Liver (tissue), 9 donors: ENCODE results near the gene GCNT3. TPM values are rescaled to one million over a fixed set of nuclear protein-coding genes. Genes with fewer than 3 reads are reported as not detected.

Source experiments
- DNase-seq: peaks from one replicate; pipeline ENCODE4 v3.0.0-alpha.2; 2017; ENCODE audit warnings: low spot score
- H3K27ac ChIP-seq, 2 donors: one replicate each; pipeline ENCODE4 v1.7.0; 2013; ENCODE audit warnings: inconsistent platforms in 2 of 2, low read length in 2 of 2, control low read depth in 1 of 2, low read depth in 1 of 2, mild to moderate bottlenecking in 1 of 2
- H3K27me3 ChIP-seq, 4 donors: one replicate each; pipeline versions ENCODE4 v1.6.1 to v1.7.0; 2013; ENCODE audit warnings: low read length in 3 of 4, inconsistent platforms in 1 of 4, mild to moderate bottlenecking in 1 of 4, moderate library complexity in 1 of 4; ENCODE audit not compliant: control insufficient read depth in 4 of 4, insufficient read depth in 4 of 4
- H3K36me3 ChIP-seq, 4 donors: one replicate each; pipeline versions ENCODE4 v1.6.1 to v1.7.0; 2013; ENCODE audit warnings: low read length in 3 of 4, mild to moderate bottlenecking in 3 of 4, low read depth in 1 of 4, moderate library complexity in 1 of 4; ENCODE audit not compliant: control insufficient read depth in 4 of 4, insufficient read depth in 3 of 4
- H3K4me1 ChIP-seq, 4 donors: one replicate each; pipeline versions ENCODE4 v1.6.1 to v1.7.0; 2013; ENCODE audit warnings: low read length in 3 of 4, mild to moderate bottlenecking in 3 of 4, moderate library complexity in 1 of 4; ENCODE audit not compliant: control insufficient read depth in 4 of 4, insufficient read depth in 4 of 4
- H3K4me3 ChIP-seq, 3 donors: one replicate each; pipeline versions ENCODE4 v1.6.1 to v1.7.0; 2013; ENCODE audit warnings: low read length in 3 of 3, control low read depth in 1 of 3, low read depth in 1 of 3, mild to moderate bottlenecking in 1 of 3
- H3K9ac ChIP-seq, 2 donors: one replicate each; pipeline ENCODE4 v1.7.0; 2013; ENCODE audit warnings: low read length in 2 of 2, mild to moderate bottlenecking in 2 of 2, moderate library complexity in 2 of 2, control low read depth in 1 of 2, low read depth in 1 of 2
- H3K9me3 ChIP-seq, 4 donors: one replicate each; pipeline versions ENCODE4 v1.6.1 to v1.7.0; 2013; ENCODE audit warnings: low read length in 3 of 4; ENCODE audit not compliant: control insufficient read depth in 4 of 4
- EGR1 ChIP-seq, 2 donors: IDR thresholded peaks; 2 replicates each; pipeline ENCODE4 v1.6.1; 2016 to 2018; ENCODE audit warnings: antibody characterized with exemption in 2 of 2, low read depth in 2 of 2
- FOXA1 ChIP-seq: IDR thresholded peaks from 2 replicates; pipeline ENCODE4 v1.6.1; 2016; ENCODE audit warnings: antibody characterized with exemption
- FOXA2 ChIP-seq: IDR thresholded peaks from 2 replicates; pipeline ENCODE4 v1.6.1; 2016; ENCODE audit warnings: antibody characterized with exemption
- GABPA ChIP-seq, 2 donors: IDR thresholded peaks in 1 of 2; conservative IDR thresholded peaks in 1 of 2; 2 replicates each; pipeline ENCODE4 v1.6.1; 2016; ENCODE audit warnings: antibody characterized with exemption in 2 of 2, mild to moderate bottlenecking in 1 of 2, moderate library complexity in 1 of 2
- HNF4A ChIP-seq, 2 donors: conservative IDR thresholded peaks; 2 replicates each; pipeline ENCODE4 v1.6.1; 2016; ENCODE audit warnings: antibody characterized with exemption in 2 of 2, mild to moderate bottlenecking in 2 of 2
- HNF4G ChIP-seq: IDR thresholded peaks from 2 replicates; pipeline ENCODE4 v1.6.1; 2016; ENCODE audit warnings: antibody characterized with exemption
- JUND ChIP-seq, 2 donors: IDR thresholded peaks; 2 replicates each; pipeline ENCODE4 v1.6.1; 2016; ENCODE audit warnings: antibody characterized with exemption in 2 of 2
- NR2F2 ChIP-seq: IDR thresholded peaks from 2 replicates; pipeline ENCODE4 v1.6.1; 2016; ENCODE audit warnings: antibody characterized with exemption
- RAD21 ChIP-seq, 2 donors: IDR thresholded peaks; 2 replicates each; pipeline ENCODE4 v1.6.1; 2016; ENCODE audit warnings: antibody characterized with exemption in 2 of 2, mild to moderate bottlenecking in 2 of 2
- RXRA ChIP-seq, 2 donors: IDR thresholded peaks; 2 replicates each; pipeline ENCODE4 v1.6.1; 2017 to 2018; ENCODE audit warnings: antibody characterized with exemption in 2 of 2, mild to moderate bottlenecking in 1 of 2
- SP1 ChIP-seq: IDR thresholded peaks from 2 replicates; pipeline ENCODE4 v1.6.1; 2018; ENCODE audit warnings: antibody characterized with exemption, mild to moderate bottlenecking
- TAF1 ChIP-seq: conservative IDR thresholded peaks from 2 replicates; pipeline ENCODE4 v1.6.1; 2016; ENCODE audit warnings: antibody characterized with exemption, mild to moderate bottlenecking
- YY1 ChIP-seq: IDR thresholded peaks from 2 replicates; pipeline ENCODE4 v1.6.1; 2016; ENCODE audit warnings: antibody characterized with exemption, mild to moderate bottlenecking
- WGBS: extraction: QIAGEN DNeasy Blood & Tissue Kit; methylation state at CpG from one replicate; pipeline ENCODE4 v1.1.7; 2013; 5-methylcytosine and 5-hydroxymethylcytosine counted together
- polyA plus RNA-seq, 2 donors: library from polyadenylated mRNA; stranded (reverse) in 1 of 2; unstranded in 1 of 2; fragments of 200-250 nt in 1 of 2; fragments of >200 nt in 1 of 2; fragmentation: Nextera tagmentation in 1 of 2; extraction: Ambion mirVana in 1 of 2; gene quantifications; one replicate each; pipeline versions ENCODE4 v1.2.1 to v1.2.3, GENCODE V29; 2013 to 2015
- total RNA-seq, 2 donors: library from RNA; depleted of rRNA; stranded (reverse); fragments of >200 nt; gene quantifications; one replicate each; pipeline ENCODE4 v1.2.3, GENCODE V29; 2014
- TF ChIP-seq, protein P1 (sequence below): IDR thresholded peaks from 2 replicates; pipeline ENCODE4 v1.6.1; 2016; ENCODE audit warnings: antibody characterized with exemption
- TF ChIP-seq, protein P2 (sequence below): IDR thresholded peaks from 2 replicates; pipeline ENCODE4 v1.6.1; 2016; ENCODE audit warnings: antibody characterized with exemption, mild to moderate bottlenecking
- TF ChIP-seq, protein P3 (sequence below): IDR thresholded peaks from 2 replicates; pipeline ENCODE4 v1.6.1; 2016; ENCODE audit warnings: antibody characterized with exemption
- TF ChIP-seq, protein P4 (sequence below): fragments of 150-350 bp; IDR thresholded peaks from 2 replicates; pipeline ENCODE4 v1.5.1; 2017; ENCODE audit warnings: improper control_type of control experiment, low read depth, low read length; ENCODE audit not compliant: missing input control
- TF ChIP-seq, protein P5 (sequence below): IDR thresholded peaks from 2 replicates; pipeline ENCODE4 v1.6.1; 2016; ENCODE audit warnings: antibody characterized with exemption
- donor health status: healthy.
- donor health status: healthy.
- donor health status: healthy.
- donor health status: healthy.
- donor health status: healthy.

Gene GCNT3
- total RNA-seq (under 1 TPM in 1 of 2 donors, not detected in 1; 0.37 TPM), polyA plus RNA-seq (under 1 TPM in 1 of 2 donors, not detected in 1; 0.14 TPM)

- H3K27me3 ChIP-seq = no peaks in the 10 kb centered on the region
- WGBS = 61% methylated on average over 8 of the region's 8 CpGs
- no peaks in the 10 kb centered on the region for H3K9me3 ChIP-seq
- DNase-seq = no peak
- peak within 1 kb of the TSS in 1 of 2 donors; percentile 44 for H3K9ac ChIP-seq
- H3K4me1 ChIP-seq = peaks cover 0 to 3% (median 1%) of the 10 kb centered on the region in 4 donors
- no peaks in the 10 kb centered on the region for H3K36me3 ChIP-seq
- H3K4me3 ChIP-seq = no peak within 1 kb of the TSS
- TF ChIP-seq EGR1 (IDR thresholded peaks at IDR 0.05; ENCODE audit: low read depth in 2 of 2) = no peak
- no peak for TF ChIP-seq RXRA (IDR thresholded peaks at IDR 0.05)
- TF ChIP-seq FOXA1 = no peak
- TF ChIP-seq HNF4G = no peak
- peak in 1 of 2 donors; percentile 33 for TF ChIP-seq JUND (IDR thresholded peaks at IDR 0.05)
- no peak for TF ChIP-seq GABPA (IDR thresholded peaks at IDR 0.05 in 1 of 2, conservative IDR thresholded peaks at IDR 0.05 in 1 of 2)
- no peak for TF ChIP-seq NR2F2
- TF ChIP-seq RAD21 (IDR thresholded peaks at IDR 0.05) = no peak
- TF ChIP-seq, protein P1, sequence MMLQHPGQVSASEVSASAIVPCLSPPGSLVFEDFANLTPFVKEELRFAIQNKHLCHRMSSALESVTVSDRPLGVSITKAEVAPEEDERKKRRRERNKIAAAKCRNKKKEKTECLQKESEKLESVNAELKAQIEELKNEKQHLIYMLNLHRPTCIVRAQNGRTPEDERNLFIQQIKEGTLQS = no peak
- TF ChIP-seq HNF4A (conservative IDR thresholded peaks at IDR 0.05) = peak in 1 of 2 donors; percentile 40
- no peak for TF ChIP-seq TAF1
- TF ChIP-seq YY1 = no peak
- TF ChIP-seq, protein P2, sequence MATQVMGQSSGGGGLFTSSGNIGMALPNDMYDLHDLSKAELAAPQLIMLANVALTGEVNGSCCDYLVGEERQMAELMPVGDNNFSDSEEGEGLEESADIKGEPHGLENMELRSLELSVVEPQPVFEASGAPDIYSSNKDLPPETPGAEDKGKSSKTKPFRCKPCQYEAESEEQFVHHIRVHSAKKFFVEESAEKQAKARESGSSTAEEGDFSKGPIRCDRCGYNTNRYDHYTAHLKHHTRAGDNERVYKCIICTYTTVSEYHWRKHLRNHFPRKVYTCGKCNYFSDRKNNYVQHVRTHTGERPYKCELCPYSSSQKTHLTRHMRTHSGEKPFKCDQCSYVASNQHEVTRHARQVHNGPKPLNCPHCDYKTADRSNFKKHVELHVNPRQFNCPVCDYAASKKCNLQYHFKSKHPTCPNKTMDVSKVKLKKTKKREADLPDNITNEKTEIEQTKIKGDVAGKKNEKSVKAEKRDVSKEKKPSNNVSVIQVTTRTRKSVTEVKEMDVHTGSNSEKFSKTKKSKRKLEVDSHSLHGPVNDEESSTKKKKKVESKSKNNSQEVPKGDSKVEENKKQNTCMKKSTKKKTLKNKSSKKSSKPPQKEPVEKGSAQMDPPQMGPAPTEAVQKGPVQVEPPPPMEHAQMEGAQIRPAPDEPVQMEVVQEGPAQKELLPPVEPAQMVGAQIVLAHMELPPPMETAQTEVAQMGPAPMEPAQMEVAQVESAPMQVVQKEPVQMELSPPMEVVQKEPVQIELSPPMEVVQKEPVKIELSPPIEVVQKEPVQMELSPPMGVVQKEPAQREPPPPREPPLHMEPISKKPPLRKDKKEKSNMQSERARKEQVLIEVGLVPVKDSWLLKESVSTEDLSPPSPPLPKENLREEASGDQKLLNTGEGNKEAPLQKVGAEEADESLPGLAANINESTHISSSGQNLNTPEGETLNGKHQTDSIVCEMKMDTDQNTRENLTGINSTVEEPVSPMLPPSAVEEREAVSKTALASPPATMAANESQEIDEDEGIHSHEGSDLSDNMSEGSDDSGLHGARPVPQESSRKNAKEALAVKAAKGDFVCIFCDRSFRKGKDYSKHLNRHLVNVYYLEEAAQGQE = no peak
- no peak for TF ChIP-seq FOXA2
- TF ChIP-seq, protein P3, sequence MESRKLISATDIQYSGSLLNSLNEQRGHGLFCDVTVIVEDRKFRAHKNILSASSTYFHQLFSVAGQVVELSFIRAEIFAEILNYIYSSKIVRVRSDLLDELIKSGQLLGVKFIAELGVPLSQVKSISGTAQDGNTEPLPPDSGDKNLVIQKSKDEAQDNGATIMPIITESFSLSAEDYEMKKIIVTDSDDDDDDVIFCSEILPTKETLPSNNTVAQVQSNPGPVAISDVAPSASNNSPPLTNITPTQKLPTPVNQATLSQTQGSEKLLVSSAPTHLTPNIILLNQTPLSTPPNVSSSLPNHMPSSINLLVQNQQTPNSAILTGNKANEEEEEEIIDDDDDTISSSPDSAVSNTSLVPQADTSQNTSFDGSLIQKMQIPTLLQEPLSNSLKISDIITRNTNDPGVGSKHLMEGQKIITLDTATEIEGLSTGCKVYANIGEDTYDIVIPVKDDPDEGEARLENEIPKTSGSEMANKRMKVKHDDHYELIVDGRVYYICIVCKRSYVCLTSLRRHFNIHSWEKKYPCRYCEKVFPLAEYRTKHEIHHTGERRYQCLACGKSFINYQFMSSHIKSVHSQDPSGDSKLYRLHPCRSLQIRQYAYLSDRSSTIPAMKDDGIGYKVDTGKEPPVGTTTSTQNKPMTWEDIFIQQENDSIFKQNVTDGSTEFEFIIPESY = peak; percentile 15
- TF ChIP-seq, protein P4, sequence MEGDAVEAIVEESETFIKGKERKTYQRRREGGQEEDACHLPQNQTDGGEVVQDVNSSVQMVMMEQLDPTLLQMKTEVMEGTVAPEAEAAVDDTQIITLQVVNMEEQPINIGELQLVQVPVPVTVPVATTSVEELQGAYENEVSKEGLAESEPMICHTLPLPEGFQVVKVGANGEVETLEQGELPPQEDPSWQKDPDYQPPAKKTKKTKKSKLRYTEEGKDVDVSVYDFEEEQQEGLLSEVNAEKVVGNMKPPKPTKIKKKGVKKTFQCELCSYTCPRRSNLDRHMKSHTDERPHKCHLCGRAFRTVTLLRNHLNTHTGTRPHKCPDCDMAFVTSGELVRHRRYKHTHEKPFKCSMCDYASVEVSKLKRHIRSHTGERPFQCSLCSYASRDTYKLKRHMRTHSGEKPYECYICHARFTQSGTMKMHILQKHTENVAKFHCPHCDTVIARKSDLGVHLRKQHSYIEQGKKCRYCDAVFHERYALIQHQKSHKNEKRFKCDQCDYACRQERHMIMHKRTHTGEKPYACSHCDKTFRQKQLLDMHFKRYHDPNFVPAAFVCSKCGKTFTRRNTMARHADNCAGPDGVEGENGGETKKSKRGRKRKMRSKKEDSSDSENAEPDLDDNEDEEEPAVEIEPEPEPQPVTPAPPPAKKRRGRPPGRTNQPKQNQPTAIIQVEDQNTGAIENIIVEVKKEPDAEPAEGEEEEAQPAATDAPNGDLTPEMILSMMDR = no peak
- TF ChIP-seq, protein P5, sequence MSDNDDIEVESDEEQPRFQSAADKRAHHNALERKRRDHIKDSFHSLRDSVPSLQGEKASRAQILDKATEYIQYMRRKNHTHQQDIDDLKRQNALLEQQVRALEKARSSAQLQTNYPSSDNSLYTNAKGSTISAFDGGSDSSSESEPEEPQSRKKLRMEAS = no peak
- no peak for TF ChIP-seq SP1
- H3K27ac ChIP-seq = no peak within 1 kb of the TSS
These were observed at the start of gene GCNT3 for GRCh38 chr15:59611276-59612260. Gene GCNT3 (plus strand): TSS chr15:59611783. CDS start chr15:59618239, 6,456 bp downstream.
